K562 (cell line): Measurements from ENCODE around the gene CNKSR3. TPM values are rescaled to one million over a fixed set of nuclear protein-coding genes. Genes with fewer than 3 reads are reported as not detected.
A peak's percentile ranks its signal among the peaks of the same experiment; 100 is the strongest.

Experiments
- ATAC-seq: fragments of 200-7000 bp; cut with Tn5 transposase; 3 replicates; pipeline ENCODE4 v1.9.1; 2020; ENCODE audit warnings: moderate library complexity
- BruUV-seq: library from RNA; stranded (reverse); fragments of 400-500 nt; replicated peaks from 2 replicates; lab custom pipeline; 2021; lab: Mats Ljungman, UMichigan
- CTCF ChIA-PET: fragments of 300-600 bp; formaldehyde crosslinking; extraction: SDS; loops from one replicate; lab custom pipeline; 2021; ENCODE audit warnings: low intra/inter-chr PET ratio; lab: Yijun Ruan, JAX
- POLR2A ChIA-PET: fragments of 300-600, 350-650 bp; sonication (Branson Sonifier 250); formaldehyde crosslinking; extraction: SDS; loops from one replicate; lab custom pipeline; 2021; ENCODE audit warnings: antibody characterized with exemption, inconsistent platforms; lab: Yijun Ruan, JAX
- DNase-seq, 4 experiments: peaks; one replicate each; pipeline versions ENCODE4 v3.0.0 to v3.0.0-alpha.2; 2011 to 2018; ENCODE audit warnings: low spot score in 3 of 4, mixed read lengths in 3 of 4; ENCODE audit errors: extremely low read depth in 1 of 4
- FAIRE-seq: peaks from 2 replicates; lab custom pipeline; 2011; peaks lifted over from hg19 to GRCh38; lab: Jason Lieb, UNC
- H2AFZ ChIP-seq: 2 replicates; pipeline ENCODE4 v1.6.0; 2011; ENCODE audit warnings: low read depth, low read length, control low read depth, inconsistent platforms
- H3K27ac ChIP-seq: fragments of 200-600 bp; 3 replicates; pipeline ENCODE4 v1.8.0; 2011; ENCODE audit warnings: low read depth, mild to moderate bottlenecking, control low read depth, inconsistent platforms, low read length, moderate library complexity, mixed read lengths; ENCODE audit errors: extremely low read depth
- H3K27me3 ChIP-seq, 2 experiments: fragments of 300-600 bp in 1 of 2; 2 replicates in 1 of 2; 3 replicates in 1 of 2; pipeline versions ENCODE4 v1.6.0 to v1.8.0; 2011; ENCODE audit warnings: inconsistent platforms in 2 of 2, low read length in 2 of 2, mild to moderate bottlenecking in 1 of 2, mixed read lengths in 1 of 2, moderate library complexity in 1 of 2; ENCODE audit not compliant: control insufficient read depth in 2 of 2, insufficient read depth in 2 of 2
- H3K36me3 ChIP-seq: fragments of 300-600 bp; 3 replicates; pipeline ENCODE4 v1.8.0; 2011; ENCODE audit warnings: mild to moderate bottlenecking, low read length, inconsistent platforms; ENCODE audit not compliant: control insufficient read depth, insufficient read depth
- H3K4me1 ChIP-seq, 2 experiments: fragments of 200-600 bp in 1 of 2; replicated peaks in 1 of 2; 2 replicates in 1 of 2; 3 replicates in 1 of 2; pipeline versions ENCODE4 v1.5.1 to v1.8.0; 2011; ENCODE audit warnings: inconsistent platforms in 2 of 2, low read length in 2 of 2, mild to moderate bottlenecking in 1 of 2, mixed read lengths in 1 of 2, moderate library complexity in 1 of 2; ENCODE audit not compliant: control insufficient read depth in 2 of 2, insufficient read depth in 2 of 2
- H3K4me2 ChIP-seq: 2 replicates; pipeline ENCODE4 v1.6.1; 2011; ENCODE audit warnings: low read length, control low read depth, inconsistent platforms, mixed read lengths; ENCODE audit not compliant: insufficient read depth
- H3K4me3 ChIP-seq: fragments of 200-600 bp; sonication (generic), shearing (Covaris generic); 2 replicates; pipeline ENCODE4 v1.5.1; 2016; ENCODE audit warnings: control low read depth, inconsistent platforms
- H3K79me2 ChIP-seq: fragments of 200-600 bp; 3 replicates; pipeline ENCODE4 v1.8.0; 2011; ENCODE audit warnings: low read length, inconsistent platforms; ENCODE audit not compliant: control insufficient read depth, insufficient read depth
- H3K9ac ChIP-seq, 2 experiments: 2 replicates each; pipeline versions ENCODE4 v1.6.0 to v1.6.1; 2011; ENCODE audit warnings: low read depth in 2 of 2, low read length in 2 of 2, control low read depth in 1 of 2, inconsistent platforms in 1 of 2, mild to moderate bottlenecking in 1 of 2, mixed read lengths in 1 of 2; ENCODE audit not compliant: insufficient read depth in 1 of 2
- H3K9me1 ChIP-seq: one replicate; pipeline ENCODE4 v1.6.0; 2011; ENCODE audit warnings: inconsistent platforms, mild to moderate bottlenecking, low read length, moderate library complexity; ENCODE audit not compliant: control insufficient read depth, insufficient read depth
- H3K9me3 ChIP-seq: replicated peaks from 2 replicates; pipeline ENCODE4 v1.5.1; 2011; ENCODE audit warnings: low read depth, low read length, inconsistent platforms; ENCODE audit not compliant: control insufficient read depth, insufficient read depth
- H4K20me1 ChIP-seq: replicated peaks from 2 replicates; pipeline ENCODE4 v1.6.1; 2011; ENCODE audit warnings: low read length, inconsistent platforms, mixed read lengths; ENCODE audit not compliant: control insufficient read depth, insufficient read depth
- C11orf30 ChIP-seq: fragments of 450-650 bp; IDR thresholded peaks from 2 replicates; pipeline ENCODE4 v1.6.1; 2016; ENCODE audit warnings: low read depth, mild to moderate bottlenecking
- CREBBP ChIP-seq: IDR thresholded peaks from one replicate; pipeline ENCODE4 v1.6.1; 2012; ENCODE audit warnings: low read depth, mild to moderate bottlenecking, control low read depth, inconsistent platforms, low read length
- DDX20 ChIP-seq: fragments of 450-650 bp; IDR thresholded peaks from 2 replicates; pipeline ENCODE4 v1.6.1; 2016; ENCODE audit warnings: missing genetic modification characterization, low read depth, mild to moderate bottlenecking, missing compliant biosample characterization, moderate library complexity
- KAT8 ChIP-seq: fragments of 450-650 bp; IDR thresholded peaks from 2 replicates; pipeline ENCODE4 v1.6.1; 2016; ENCODE audit warnings: low read depth, mild to moderate bottlenecking
- MAFF ChIP-seq: IDR thresholded peaks from 2 replicates; pipeline ENCODE4 v1.6.1; 2012; ENCODE audit warnings: low read length, improper control_type of control experiment
- MAFG ChIP-seq: fragments of 450-650 bp; conservative IDR thresholded peaks from 2 replicates; pipeline ENCODE4 v1.6.1; 2016; ENCODE audit warnings: missing genetic modification characterization, missing compliant biosample characterization
- NR2C2 ChIP-seq, 2 experiments: fragments of 200-800 bp in 1 of 2; sonication (Bioruptor generic) in 1 of 2; sonication (generic) in 1 of 2; formaldehyde crosslinking in 1 of 2; IDR thresholded peaks; 2 replicates each; pipeline versions ENCODE4 v1.6.1 to v1.8.0; 2016 to 2022; ENCODE audit warnings: mild to moderate bottlenecking in 1 of 2, missing compliant biosample characterization in 1 of 2, missing genetic modification characterization in 1 of 2, missing genetic modification reagents in 1 of 2
- PRMT5 ChIP-seq: sonication (generic); formaldehyde crosslinking; IDR thresholded peaks from 2 replicates; pipeline ENCODE4 v1.5.0; 2020; ENCODE audit warnings: missing genetic modification reagents
- RAD51 ChIP-seq: fragments of 450-650 bp; IDR thresholded peaks from 2 replicates; pipeline ENCODE4 v1.7.1; 2016; ENCODE audit warnings: low read depth, mild to moderate bottlenecking, borderline replicate concordance
- ZNF12 ChIP-seq: sonication (generic); formaldehyde crosslinking; IDR thresholded peaks from 2 replicates; pipeline ENCODE4 v1.4.0; 2020; ENCODE audit warnings: mild to moderate bottlenecking, missing genetic modification reagents
- ZNF133 ChIP-seq: fragments of 250-450 bp; sonication (Bioruptor Pico); IDR thresholded peaks from 2 replicates; pipeline ENCODE4 v1.4.0; 2020; ENCODE audit warnings: mild to moderate bottlenecking
- ZNF316 ChIP-seq: fragments of 450-650 bp; IDR thresholded peaks from 2 replicates; pipeline ENCODE4 v1.6.1; 2016
- ZNF717 ChIP-seq: fragments of 250-450 bp; sonication (Bioruptor Pico); IDR thresholded peaks from 2 replicates; pipeline ENCODE4 v1.5.0; 2021
- WGBS: fragments of 100-300 bp; shearing (Covaris generic); methylation state at CpG from one replicate; pipeline ENCODE4 v1.1.6; 2016; ENCODE audit warnings: low coverage, mixed read lengths; ENCODE audit not compliant: insufficient coverage; ENCODE audit errors: missing lambda C conversion rate; 5-methylcytosine and 5-hydroxymethylcytosine counted together
- in situ Hi-C: fragments of 300-500 bp; cut with MboI; formaldehyde crosslinking; loops from 4 replicates; pipeline ENCODE4 v1.15.0; 2018; ENCODE audit warnings: inconsistent platforms, mixed read lengths
- intact Hi-C: fragments of 100-400 bp; cut with micrococcal nuclease; formaldehyde crosslinking; loops from 2 replicates; pipeline ENCODE4 v1.14.2; 2022
- polyA plus RNA-seq, 8 experiments: library from polyadenylated mRNA; depleted of rRNA in 4 of 8; stranded (reverse) in 5 of 8; unstranded in 3 of 8; fragments of >200 nt; fragmentation: Nextera tagmentation in 2 of 8; fragmentation: Illumina TruSeq in 1 of 8; extraction: Ambion mirVana in 2 of 8; extraction: Trizol in 1 of 8; gene quantifications; 2 replicates each; pipeline versions ENCODE4 v1.2.1 to v1.2.3, GENCODE V29; 2011 to 2014; ENCODE audit warnings: inconsistent platforms in 1 of 8, missing spikeins in 1 of 8
- total RNA-seq, 7 experiments: library from RNA; depleted of rRNA in 6 of 7; stranded (reverse); fragments of >200 nt in 6 of 7; fragmentation: Illumina TruSeq in 2 of 7; extraction: Trizol in 2 of 7; gene quantifications; 2 replicates each; pipeline versions ENCODE4 v1.2.1 to v1.2.3, GENCODE V29; 2011 to 2021; ENCODE audit warnings: low replicate concordance in 1 of 7
- TF ChIP-seq, protein P1 (sequence below): fragments of 450-650 bp; formaldehyde crosslinking; IDR thresholded peaks from 2 replicates; pipeline ENCODE4 v1.4.0; 2022; ENCODE audit warnings: missing genetic modification characterization
- TF ChIP-seq, protein P2 (sequence below), 3 experiments: IDR thresholded peaks in 2 of 3; conservative IDR thresholded peaks in 1 of 3; 2 replicates each; pipeline ENCODE4 v1.5.1; 2011 to 2012; ENCODE audit warnings: low read length in 3 of 3, mild to moderate bottlenecking in 3 of 3, control low read depth in 2 of 3, improper control_type of control experiment in 1 of 3, inconsistent platforms in 1 of 3, low read depth in 1 of 3, mixed read lengths in 1 of 3, moderate library complexity in 1 of 3; ENCODE audit not compliant: insufficient read depth in 2 of 3
- TF ChIP-seq, protein P3 (sequence below), 2 experiments: fragments of 150-350 bp in 1 of 2; IDR thresholded peaks; 2 replicates each; pipeline ENCODE4 v1.6.1; 2012 to 2016; ENCODE audit warnings: low read depth in 2 of 2, low read length in 2 of 2, mild to moderate bottlenecking in 1 of 2, moderate library complexity in 1 of 2

The CNKSR3 gene
- total and polyA plus RNA-seq, 9 of the 15 experiments (the other 6 are each of a cell fraction or from before 2014, with no cell fraction given): 4.5 to 29.6 (median 9.5) TPM

DNA sequence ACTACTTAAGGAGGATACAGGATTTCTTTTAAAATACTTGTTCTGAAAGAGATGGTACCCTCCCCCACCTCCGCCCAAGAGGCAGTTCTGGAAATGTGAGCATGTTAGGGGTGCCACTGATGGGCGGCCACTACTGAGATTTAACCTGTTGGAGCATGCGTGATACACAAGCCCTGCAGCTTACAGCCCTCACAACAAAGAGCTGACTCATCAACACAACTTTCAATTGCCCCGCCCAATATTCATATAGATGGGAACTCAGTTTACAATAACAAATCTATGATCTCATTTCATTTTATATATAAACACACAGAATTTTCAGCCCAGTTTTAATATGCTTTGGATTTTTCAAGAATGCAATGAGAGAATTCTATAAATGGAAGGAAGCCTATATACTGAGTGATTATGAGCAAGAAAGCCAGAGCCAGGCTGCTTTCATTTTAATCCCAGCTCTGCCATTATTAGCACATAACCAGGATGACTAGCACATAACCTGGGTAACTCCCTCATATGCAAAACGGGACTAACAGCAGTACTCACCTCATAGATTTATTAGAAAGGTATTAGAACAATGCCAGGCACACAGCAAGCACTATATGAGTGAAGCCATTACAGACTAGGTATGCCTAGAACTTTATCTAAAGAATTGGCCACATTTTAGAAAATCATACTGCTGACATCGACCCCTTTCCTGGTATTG lies 108.3 kb downstream of the CNKSR3 start:
- ATAC-seq (no peak), DNase-seq (no peak), FAIRE-seq (no peak)
- Histone ChIP-seq H2AFZ (no peak overlapping the region), H3K4me1 (no peaks in the 10 kb centered on the region), H3K9me3 (no peaks in the 10 kb centered on the region), H4K20me1 (no peaks in the 10 kb centered on the region), H3K9me1 (no peaks in the 10 kb centered on the region), H3K4me2 (no peak overlapping the region), H3K27ac (no peak overlapping the region), H3K79me2 (no peaks in the 10 kb centered on the region), H3K27me3 (no peaks in the 10 kb centered on the region), H3K4me3 (no peak overlapping the region), H3K9ac (no peak overlapping the region), H3K36me3 (peaks cover 43% of the 10 kb centered on the region)
- no TSS peak for BruUV-seq
- ChIA-PET CTCF (no interaction called here), POLR2A (interaction anchor here (0.6 to 1.5 kb wide), 2 partner anchors 8 to 18 kb away, joined by 3 to 4 read pairs; no protein-coding TSS in a partner anchor)
- intact Hi-C loops (no loop called here), in situ Hi-C loops (no loop called here)
- 76% methylated on average over 6 of the region's 6 CpGs for WGBS
- TF ChIP-seq RAD51: no peak
- TF ChIP-seq C11orf30: peak; percentile 68
- no peak for TF ChIP-seq PRMT5 (CRISPR knock-in tag)
- TF ChIP-seq, protein P1, sequence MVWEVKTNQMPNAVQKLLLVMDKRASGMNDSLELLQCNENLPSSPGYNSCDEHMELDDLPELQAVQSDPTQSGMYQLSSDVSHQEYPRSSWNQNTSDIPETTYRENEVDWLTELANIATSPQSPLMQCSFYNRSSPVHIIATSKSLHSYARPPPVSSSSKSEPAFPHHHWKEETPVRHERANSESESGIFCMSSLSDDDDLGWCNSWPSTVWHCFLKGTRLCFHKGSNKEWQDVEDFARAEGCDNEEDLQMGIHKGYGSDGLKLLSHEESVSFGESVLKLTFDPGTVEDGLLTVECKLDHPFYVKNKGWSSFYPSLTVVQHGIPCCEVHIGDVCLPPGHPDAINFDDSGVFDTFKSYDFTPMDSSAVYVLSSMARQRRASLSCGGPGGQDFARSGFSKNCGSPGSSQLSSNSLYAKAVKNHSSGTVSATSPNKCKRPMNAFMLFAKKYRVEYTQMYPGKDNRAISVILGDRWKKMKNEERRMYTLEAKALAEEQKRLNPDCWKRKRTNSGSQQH (CRISPR knock-in tag): no peak
- no peak for TF ChIP-seq KAT8
- TF ChIP-seq, protein P2, sequence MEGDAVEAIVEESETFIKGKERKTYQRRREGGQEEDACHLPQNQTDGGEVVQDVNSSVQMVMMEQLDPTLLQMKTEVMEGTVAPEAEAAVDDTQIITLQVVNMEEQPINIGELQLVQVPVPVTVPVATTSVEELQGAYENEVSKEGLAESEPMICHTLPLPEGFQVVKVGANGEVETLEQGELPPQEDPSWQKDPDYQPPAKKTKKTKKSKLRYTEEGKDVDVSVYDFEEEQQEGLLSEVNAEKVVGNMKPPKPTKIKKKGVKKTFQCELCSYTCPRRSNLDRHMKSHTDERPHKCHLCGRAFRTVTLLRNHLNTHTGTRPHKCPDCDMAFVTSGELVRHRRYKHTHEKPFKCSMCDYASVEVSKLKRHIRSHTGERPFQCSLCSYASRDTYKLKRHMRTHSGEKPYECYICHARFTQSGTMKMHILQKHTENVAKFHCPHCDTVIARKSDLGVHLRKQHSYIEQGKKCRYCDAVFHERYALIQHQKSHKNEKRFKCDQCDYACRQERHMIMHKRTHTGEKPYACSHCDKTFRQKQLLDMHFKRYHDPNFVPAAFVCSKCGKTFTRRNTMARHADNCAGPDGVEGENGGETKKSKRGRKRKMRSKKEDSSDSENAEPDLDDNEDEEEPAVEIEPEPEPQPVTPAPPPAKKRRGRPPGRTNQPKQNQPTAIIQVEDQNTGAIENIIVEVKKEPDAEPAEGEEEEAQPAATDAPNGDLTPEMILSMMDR (IDR thresholded peaks at IDR 0.05 in 2 of 3, conservative IDR thresholded peaks at IDR 0.05 in 1 of 3; ENCODE audit: insufficient read depth in 2 of 3, low read depth in 1 of 3, low read length in 3 of 3): no peak
- no peak for TF ChIP-seq DDX20 (tag)
- TF ChIP-seq ZNF717 (CRISPR knock-in tag): no peak
- no peak for TF ChIP-seq ZNF12 (CRISPR knock-in tag)
- TF ChIP-seq ZNF316: peak; percentile 70
- TF ChIP-seq ZNF133: no peak
- TF ChIP-seq CREBBP: no peak
- TF ChIP-seq NR2C2 (CRISPR knock-in tag; IDR thresholded peaks at IDR 0.05): no peak
- TF ChIP-seq NR2C2 (tag; IDR thresholded peaks at IDR 0.05): no peak
- TF ChIP-seq, protein P3, sequence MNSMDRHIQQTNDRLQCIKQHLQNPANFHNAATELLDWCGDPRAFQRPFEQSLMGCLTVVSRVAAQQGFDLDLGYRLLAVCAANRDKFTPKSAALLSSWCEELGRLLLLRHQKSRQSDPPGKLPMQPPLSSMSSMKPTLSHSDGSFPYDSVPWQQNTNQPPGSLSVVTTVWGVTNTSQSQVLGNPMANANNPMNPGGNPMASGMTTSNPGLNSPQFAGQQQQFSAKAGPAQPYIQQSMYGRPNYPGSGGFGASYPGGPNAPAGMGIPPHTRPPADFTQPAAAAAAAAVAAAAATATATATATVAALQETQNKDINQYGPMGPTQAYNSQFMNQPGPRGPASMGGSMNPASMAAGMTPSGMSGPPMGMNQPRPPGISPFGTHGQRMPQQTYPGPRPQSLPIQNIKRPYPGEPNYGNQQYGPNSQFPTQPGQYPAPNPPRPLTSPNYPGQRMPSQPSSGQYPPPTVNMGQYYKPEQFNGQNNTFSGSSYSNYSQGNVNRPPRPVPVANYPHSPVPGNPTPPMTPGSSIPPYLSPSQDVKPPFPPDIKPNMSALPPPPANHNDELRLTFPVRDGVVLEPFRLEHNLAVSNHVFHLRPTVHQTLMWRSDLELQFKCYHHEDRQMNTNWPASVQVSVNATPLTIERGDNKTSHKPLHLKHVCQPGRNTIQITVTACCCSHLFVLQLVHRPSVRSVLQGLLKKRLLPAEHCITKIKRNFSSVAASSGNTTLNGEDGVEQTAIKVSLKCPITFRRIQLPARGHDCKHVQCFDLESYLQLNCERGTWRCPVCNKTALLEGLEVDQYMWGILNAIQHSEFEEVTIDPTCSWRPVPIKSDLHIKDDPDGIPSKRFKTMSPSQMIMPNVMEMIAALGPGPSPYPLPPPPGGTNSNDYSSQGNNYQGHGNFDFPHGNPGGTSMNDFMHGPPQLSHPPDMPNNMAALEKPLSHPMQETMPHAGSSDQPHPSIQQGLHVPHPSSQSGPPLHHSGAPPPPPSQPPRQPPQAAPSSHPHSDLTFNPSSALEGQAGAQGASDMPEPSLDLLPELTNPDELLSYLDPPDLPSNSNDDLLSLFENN (IDR thresholded peaks at IDR 0.05; ENCODE audit: low read depth in 2 of 2, low read length in 2 of 2): no peak
- TF ChIP-seq MAFF: 0 out of 2 replicates have a peak, but pooled peaks have one; percentile 31
- peak; percentile 37; the same call in 1 of the 2 replicates for TF ChIP-seq MAFG (tag)
